SK-N-SH treated with all-trans-retinoic acid at 6 μM for 48 hours (cell line): ENCODE results near the gene RALGPS1.

Experiments used
- ARNTL ChIP-seq: fragments of 450-650 bp; formaldehyde crosslinking; IDR thresholded peaks from 2 replicates; pipeline ENCODE4 v1.5.0; 2020; ENCODE audit warnings: low read depth, mild to moderate bottlenecking, moderate library complexity, borderline replicate concordance
- ZNF565 ChIP-seq: fragments of 450-650 bp; formaldehyde crosslinking; conservative IDR thresholded peaks from 2 replicates; pipeline ENCODE4 v1.5.0; 2020; ENCODE audit warnings: low read depth, mild to moderate bottlenecking, moderate library complexity

- TF ChIP-seq ZNF565 (CRISPR knock-in tag) (no peak), ARNTL (CRISPR knock-in tag) (no peak)
Observed at GRCh38 chr9:127099664-127100063, 185.1 kb downstream of the RALGPS1 start.
